ENCODE data around the gene IL12A.

GRCh38 chr3:159941038-159942000, 47.3 kb upstream of the IL12A start:
- TF ChIP-seq CTCF (IDR thresholded peaks at IDR 0.05; ENCODE audit: low read depth, low read length, missing input control) (no peak), JUND (IDR thresholded peaks at IDR 0.05) (no peak), MAX (IDR thresholded peaks at IDR 0.05) (no peak), HNF4A (conservative IDR thresholded peaks at IDR 0.05) (no peak), RAD21 (IDR thresholded peaks at IDR 0.05) (no peak), FOXA1 (IDR thresholded peaks at IDR 0.05) (no peak), TAF1 (conservative IDR thresholded peaks at IDR 0.05) (no peak), ATF3 (IDR thresholded peaks at IDR 0.05) (no peak)

All from liver (tissue), 3 donors.